Stimulated activated CD4-positive, alpha-beta T cell treated with anti-CD3 and anti-CD28 coated beads, Interleukin-1b, Interleukin-23, amount 100 ng/mL, for 4 hours (primary cell): ENCODE data around the gene STPG4.

Source experiments
- DNase-seq, 2 donors: peaks; one replicate each; pipeline ENCODE4 v3.0.0-alpha.2; 2020; ENCODE audit warnings: low read depth in 2 of 2

The STPG4 gene

GRCh38 chr2:47070920-47071824, 83.9 kb downstream of the STPG4 start:
- no peak for DNase-seq

GRCh38 chr2:47070155-47070919, 84.8 kb downstream of the STPG4 start:
- DNase-seq = no peak

GRCh38 chr2:47069628-47070154, 85.4 kb downstream of the STPG4 start:
- DNase-seq = no peak

GRCh38 chr2:47068981-47069627, 86.0 kb downstream of the STPG4 start:
- no peak for DNase-seq

- DNase-seq = no peak
Observed at GRCh38 chr2:47067788-47068407, 87.2 kb downstream of the STPG4 start.

- no peak for DNase-seq
Observed at GRCh38 chr2:47065771-47066380, 89.2 kb downstream of the STPG4 start.

GRCh38 chr2:47065343-47065742, 89.8 kb downstream of the STPG4 start:
- no peak for DNase-seq

- DNase-seq = no peak
Observed at GRCh38 chr2:47064106-47064505, 91.0 kb downstream of the STPG4 start.

- DNase-seq = no peak
Observed at GRCh38 chr2:47063538-47063930, 91.6 kb downstream of the STPG4 start.

GRCh38 chr2:47062681-47063537, 92.2 kb downstream of the STPG4 start:
- DNase-seq = no peak

GRCh38 chr2:47061944-47062678, 93.0 kb downstream of the STPG4 start:
- no peak for DNase-seq

GRCh38 chr2:47060652-47061170, 94.4 kb downstream of the STPG4 start:
- no peak for DNase-seq

- DNase-seq = no peak
Observed at GRCh38 chr2:47058003-47058931, 96.8 kb downstream of the STPG4 start.

GRCh38 chr2:47057687-47058002, 97.5 kb downstream of the STPG4 start:
- DNase-seq = no peak

- DNase-seq = no peak
Observed at GRCh38 chr2:47056868-47057686, 98.0 kb downstream of the STPG4 start.

GRCh38 chr2:47056374-47056773, 98.7 kb downstream of the STPG4 start:
- no peak for DNase-seq

GRCh38 chr2:47054868-47055267, 100.2 kb downstream of the STPG4 start:
- DNase-seq = no peak
